ENCODE results near the gene PIP5K1B. TPM values are rescaled to one million over a fixed set of nuclear protein-coding genes. Genes with fewer than 3 reads are reported as not detected.

The PIP5K1B gene
- total and polyA plus RNA-seq, 2 of the 13 experiments (the other 11 are each of a cell fraction or from before 2014, with no cell fraction given), result 15.8 to 17.5 TPM

- no peak for TF ChIP-seq ZNF318 (CRISPR knock-in tag; IDR thresholded peaks at IDR 0.05)
- TF ChIP-seq DPF2 (CRISPR knock-in tag; IDR thresholded peaks at IDR 0.05; ENCODE audit: borderline replicate concordance, low read depth), result no peak
- TF ChIP-seq BRD4 (CRISPR knock-in tag; IDR thresholded peaks at IDR 0.05), result peak; percentile 87; the same call in 1 of the 2 replicates
- no peak; the same call in 1 of the 2 replicates for TF ChIP-seq RNF2 (conservative IDR thresholded peaks at IDR 0.05; ENCODE audit: low read depth)
- TF ChIP-seq HNRNPH1 (optimal IDR thresholded peaks at IDR 0.05; ENCODE audit: low read depth, low read length), result no peak
- TF ChIP-seq ZNF501 (CRISPR knock-in tag; IDR thresholded peaks at IDR 0.05), result peak; percentile 93
- no peak for TF ChIP-seq SIX1 (CRISPR knock-in tag; IDR thresholded peaks at IDR 0.05; ENCODE audit: borderline replicate concordance)
- TF ChIP-seq ZNF138 (CRISPR knock-in tag; IDR thresholded peaks at IDR 0.05; ENCODE audit: low read depth), result 0 out of 2 replicates have a peak, but pooled peaks have one; percentile 35
- TF ChIP-seq ZNF557 (CRISPR knock-in tag; IDR thresholded peaks at IDR 0.05), result no peak
- TF ChIP-seq, protein P1, sequence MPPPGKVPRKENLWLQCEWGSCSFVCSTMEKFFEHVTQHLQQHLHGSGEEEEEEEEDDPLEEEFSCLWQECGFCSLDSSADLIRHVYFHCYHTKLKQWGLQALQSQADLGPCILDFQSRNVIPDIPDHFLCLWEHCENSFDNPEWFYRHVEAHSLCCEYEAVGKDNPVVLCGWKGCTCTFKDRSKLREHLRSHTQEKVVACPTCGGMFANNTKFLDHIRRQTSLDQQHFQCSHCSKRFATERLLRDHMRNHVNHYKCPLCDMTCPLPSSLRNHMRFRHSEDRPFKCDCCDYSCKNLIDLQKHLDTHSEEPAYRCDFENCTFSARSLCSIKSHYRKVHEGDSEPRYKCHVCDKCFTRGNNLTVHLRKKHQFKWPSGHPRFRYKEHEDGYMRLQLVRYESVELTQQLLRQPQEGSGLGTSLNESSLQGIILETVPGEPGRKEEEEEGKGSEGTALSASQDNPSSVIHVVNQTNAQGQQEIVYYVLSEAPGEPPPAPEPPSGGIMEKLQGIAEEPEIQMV (CRISPR knock-in tag; IDR thresholded peaks at IDR 0.05; ENCODE audit: low read depth), result no peak
- no peak for TF ChIP-seq ATF4 (CRISPR knock-in tag; IDR thresholded peaks at IDR 0.05)
- peak; percentile 80; the same call in 1 of the 2 replicates for TF ChIP-seq SIN3B (IDR thresholded peaks at IDR 0.05; ENCODE audit: low read length)
- TF ChIP-seq FOXM1 (CRISPR knock-in tag; IDR thresholded peaks at IDR 0.05), result no peak
- 0 out of 2 replicates have a peak, but pooled peaks have one; percentile 16 for TF ChIP-seq ZNF670 (CRISPR knock-in tag; IDR thresholded peaks at IDR 0.05; ENCODE audit: borderline replicate concordance)
- TF ChIP-seq U2AF1 (optimal IDR thresholded peaks at IDR 0.05; ENCODE audit: low read depth, low read length), result no peak
- TF ChIP-seq KMT2B (CRISPR knock-in tag; IDR thresholded peaks at IDR 0.05), result peak; percentile 99
- peak; percentile 87; the same call in 1 of the 2 replicates for TF ChIP-seq THAP7 (CRISPR knock-in tag; IDR thresholded peaks at IDR 0.05)
- TF ChIP-seq ZKSCAN8 (CRISPR knock-in tag; IDR thresholded peaks at IDR 0.05; ENCODE audit: borderline replicate concordance), result peak; percentile 52; the same call in 1 of the 2 replicates
These were observed 74.7 kb downstream of the PIP5K1B start (continued) for GRCh38 chr9:68779558-68780379.
